ENCODE results near the gene MKRN3.
"Not testable (repeated sequence)": the region's sequence is repeated elsewhere in the genome, so short reads cannot be mapped to it uniquely, and the experiment has no call there.

MKRN3 gene

GRCh38 chr15:23589012-23589411, 23.5 kb downstream of the MKRN3 start:
- no peak for DNase-seq

- no peak for DNase-seq
These were observed 28.8 kb downstream of the MKRN3 start for GRCh38 chr15:23594252-23594770.

GRCh38 chr15:23595368-23595767, 29.9 kb downstream of the MKRN3 start:
- no peak for DNase-seq

GRCh38 chr15:23596736-23597135, 31.3 kb downstream of the MKRN3 start:
- DNase-seq = no peak

GRCh38 chr15:23597278-23597677, 31.8 kb downstream of the MKRN3 start:
- not testable (repeated sequence) for DNase-seq

- DNase-seq = no peak
These were observed 33.6 kb downstream of the MKRN3 start for GRCh38 chr15:23599053-23599452.

- no peak for DNase-seq
These were observed 36.6 kb downstream of the MKRN3 start for GRCh38 chr15:23602124-23602523.

GRCh38 chr15:23606226-23606625, 40.8 kb downstream of the MKRN3 start:
- no peak for DNase-seq

- DNase-seq = no peak
These were observed 51.1 kb downstream of the MKRN3 start for GRCh38 chr15:23616536-23616935.
